HG03196 (cell line): ENCODE data around the gene UBN1.
"Not testable (repeated sequence)": the region's sequence is repeated elsewhere in the genome, so short reads cannot be mapped to it uniquely, and the experiment has no call there.

Source experiments
- ATAC-seq: cut with Tn5 transposase; IDR thresholded peaks from one replicate; pipeline ENCODE4 v1.9.1; 2021; ENCODE audit not compliant: unreplicated experiment

UBN1 gene

DNA sequence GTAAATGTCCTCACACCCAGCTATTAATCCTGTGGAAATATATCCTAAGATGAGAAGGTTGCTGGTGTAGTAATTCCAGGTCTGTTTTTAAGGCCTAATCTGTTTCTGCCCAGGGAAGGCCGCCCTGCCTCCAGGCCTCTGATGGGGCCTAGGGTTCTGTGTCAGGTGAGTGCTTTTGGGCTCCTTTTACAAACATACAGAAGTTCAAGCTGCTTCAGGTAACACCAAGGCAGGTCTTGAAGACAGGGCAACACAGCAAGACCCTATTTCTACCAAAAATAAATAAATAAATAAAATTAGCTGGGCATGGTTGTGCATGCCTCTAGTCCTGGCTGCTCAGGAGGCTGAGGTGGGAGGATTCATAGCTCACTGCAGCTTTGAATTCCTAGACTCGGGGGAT lies 80.4 kb downstream of the UBN1 start:
- ATAC-seq: no peak

DNA sequence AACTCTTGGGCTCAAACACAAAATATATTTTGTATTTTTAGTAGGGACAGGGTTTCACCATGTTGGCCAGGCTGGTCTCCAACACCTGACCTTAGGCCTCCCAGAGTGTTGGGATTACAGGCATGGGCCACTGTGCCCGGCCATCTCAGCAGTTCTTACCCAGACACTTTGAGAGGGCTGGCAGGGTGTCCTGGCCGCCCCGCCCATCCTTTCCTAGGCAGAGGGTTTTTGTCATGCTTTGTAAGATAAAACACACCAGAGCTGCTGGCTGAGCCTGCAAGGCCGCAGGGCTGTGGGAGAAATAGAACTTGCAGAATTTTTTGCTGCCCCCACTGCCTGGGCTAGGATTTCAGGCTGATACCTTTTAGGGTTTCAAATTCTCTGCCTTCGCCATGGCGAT lies 80.9 kb downstream of the UBN1 start:
- no peak for ATAC-seq

DNA sequence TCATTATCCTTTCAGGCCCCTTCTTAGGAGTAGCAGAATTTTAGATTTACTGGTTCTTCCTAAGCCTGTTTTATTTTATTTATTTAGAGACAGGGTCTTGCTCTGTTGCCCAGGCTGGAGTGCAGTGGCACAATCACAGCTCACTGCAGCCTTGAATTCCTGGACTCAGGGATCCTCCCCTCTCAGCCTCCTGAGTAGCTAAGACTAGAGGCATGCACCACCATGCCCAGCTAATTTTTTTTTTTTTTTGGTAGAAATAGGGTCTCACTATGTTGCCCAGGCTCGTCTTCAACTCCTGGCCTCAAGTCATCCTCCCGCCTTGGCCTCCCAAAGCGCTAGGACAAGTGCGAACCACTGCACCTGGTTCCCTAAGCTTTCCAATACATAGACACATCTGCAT lies 82.3 kb downstream of the UBN1 start:
- not testable (repeated sequence) for ATAC-seq

DNA sequence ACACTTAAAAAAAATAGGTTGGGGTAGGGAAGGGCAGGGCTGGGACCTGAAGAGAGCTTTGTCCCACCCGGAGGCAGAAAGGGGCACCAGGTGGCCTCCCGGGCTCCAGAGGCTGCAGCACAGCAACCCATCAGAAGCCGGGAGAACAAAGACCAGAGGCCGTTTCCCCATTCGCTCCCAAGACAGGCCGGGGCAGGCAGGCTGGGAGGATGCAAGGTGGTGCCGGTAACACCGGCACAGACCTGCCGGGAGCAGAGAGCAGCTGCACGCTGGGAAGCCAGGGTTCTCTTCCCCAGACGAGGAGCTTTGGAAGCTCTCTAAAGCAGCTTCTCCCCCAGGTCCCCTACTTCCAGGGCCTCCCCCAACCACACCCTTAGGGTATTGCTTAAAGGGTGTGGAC lies 84.1 kb downstream of the UBN1 start:
- ATAC-seq: no peak
